HG03571 (cell line): ENCODE data around the gene ADARB1.

ENCODE experiments used
- ATAC-seq: cut with Tn5 transposase; IDR thresholded peaks from one replicate; pipeline ENCODE4 v1.9.1; 2021; ENCODE audit not compliant: unreplicated experiment

Gene ADARB1

GRCh38 chr21:45146801-45147200, 72.4 kb downstream of the ADARB1 start:
- no peak for ATAC-seq

- ATAC-seq, result no peak
Measured at GRCh38 chr21:45147473-45148315, 73.3 kb downstream of the ADARB1 start.

- no peak for ATAC-seq
Measured at GRCh38 chr21:45148316-45148990, 74.1 kb downstream of the ADARB1 start.

- ATAC-seq, result no peak
Measured at GRCh38 chr21:45149021-45149420, 74.6 kb downstream of the ADARB1 start.

GRCh38 chr21:45150638-45151131, 76.3 kb downstream of the ADARB1 start:
- ATAC-seq, result no peak

- ATAC-seq, result no peak
Measured at GRCh38 chr21:45151445-45152160, 77.2 kb downstream of the ADARB1 start.

- ATAC-seq, result no peak
Measured at GRCh38 chr21:45152265-45152746, 77.9 kb downstream of the ADARB1 start.

- no peak for ATAC-seq
Measured at GRCh38 chr21:45153358-45154318, 79.3 kb downstream of the ADARB1 start.

- ATAC-seq, result no peak
Measured at GRCh38 chr21:45154511-45155508, 80.4 kb downstream of the ADARB1 start.

- ATAC-seq, result no peak
Measured at GRCh38 chr21:45155910-45156309, 81.5 kb downstream of the ADARB1 start.

GRCh38 chr21:45156459-45156858, 82.1 kb downstream of the ADARB1 start:
- no peak for ATAC-seq

GRCh38 chr21:45157932-45158331, 83.6 kb downstream of the ADARB1 start:
- ATAC-seq, result no peak

GRCh38 chr21:45158491-45159423, 84.4 kb downstream of the ADARB1 start:
- ATAC-seq, result no peak

GRCh38 chr21:45160198-45160597, 85.8 kb downstream of the ADARB1 start:
- ATAC-seq, result no peak

- no peak for ATAC-seq
Measured at GRCh38 chr21:45161038-45161945, 86.9 kb downstream of the ADARB1 start.

- no peak for ATAC-seq
Measured at GRCh38 chr21:45162115-45162514, 87.7 kb downstream of the ADARB1 start.

GRCh38 chr21:45162809-45163208, 88.4 kb downstream of the ADARB1 start:
- no peak for ATAC-seq
